HG02885 (cell line): Measurements from ENCODE around the gene DYNC1LI1.

ENCODE experiments used
- ATAC-seq: cut with Tn5 transposase; IDR thresholded peaks from one replicate; pipeline ENCODE4 v1.9.1; 2021; ENCODE audit warnings: mild to moderate bottlenecking; ENCODE audit not compliant: unreplicated experiment, poor library complexity

DYNC1LI1 gene

DNA sequence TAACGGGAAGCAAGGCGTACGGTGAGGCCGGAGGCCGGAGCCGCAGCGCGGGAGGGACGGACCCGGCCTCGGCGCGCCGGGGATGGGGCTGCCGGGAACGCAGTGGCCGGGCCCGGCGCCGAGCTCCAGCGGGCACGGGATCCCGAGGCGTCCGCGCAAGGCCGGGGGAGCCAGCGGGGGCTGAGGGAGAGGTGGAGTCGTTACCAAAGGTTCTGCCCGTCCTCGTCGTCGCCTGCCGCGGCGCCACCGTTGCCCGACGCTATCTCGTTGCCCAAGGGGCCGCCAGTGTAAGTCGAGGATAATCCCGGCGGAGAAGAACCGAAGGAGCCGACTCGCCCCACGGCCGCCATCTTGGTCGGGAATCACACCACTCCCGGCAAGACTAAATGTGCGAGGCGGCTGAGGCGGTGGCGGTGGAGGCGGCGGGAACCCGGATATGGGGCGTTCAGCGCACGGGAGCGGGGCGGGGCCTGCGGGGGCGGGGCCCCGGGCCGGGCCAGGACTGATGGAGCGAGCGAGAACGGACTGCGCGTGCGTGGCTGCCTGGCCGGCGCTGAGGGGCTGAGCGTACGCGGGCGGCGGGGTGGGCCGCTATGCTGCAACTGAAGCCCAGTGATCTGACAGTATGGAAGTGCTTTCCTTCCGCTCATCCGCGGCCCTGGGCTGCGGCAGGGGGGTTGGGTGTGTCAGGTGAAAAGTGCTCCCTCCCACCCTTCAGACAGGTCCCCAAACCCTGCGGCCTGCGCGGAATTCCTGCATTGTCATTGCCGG, at the start of gene DYNC1LI1:
TSS of gene DYNC1LI1 (minus strand) at position 438 of the 771 bp plus-strand sequence. CDS start at position 350, 88 bp downstream.
- ATAC-seq = peak; percentile 87

DNA sequence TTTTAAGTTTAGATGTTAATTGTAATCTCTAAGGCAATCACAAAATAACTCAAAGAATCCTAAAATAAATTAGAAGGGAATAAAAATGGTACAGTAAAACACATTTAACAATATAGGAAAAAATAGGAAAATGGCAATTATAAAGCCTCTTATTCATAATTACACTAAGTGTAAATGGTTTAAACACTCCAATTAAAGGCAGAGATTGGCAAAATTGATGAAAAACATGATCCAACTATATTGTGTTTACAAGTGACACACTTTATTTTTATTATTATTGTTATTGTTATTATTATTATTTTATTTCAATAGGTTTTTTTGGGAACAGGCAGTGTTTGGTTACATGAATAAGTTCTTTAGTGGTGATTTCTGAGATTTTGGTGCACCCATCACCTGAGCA, 48.7 kb upstream of the DYNC1LI1 start:
- no peak for ATAC-seq

DNA sequence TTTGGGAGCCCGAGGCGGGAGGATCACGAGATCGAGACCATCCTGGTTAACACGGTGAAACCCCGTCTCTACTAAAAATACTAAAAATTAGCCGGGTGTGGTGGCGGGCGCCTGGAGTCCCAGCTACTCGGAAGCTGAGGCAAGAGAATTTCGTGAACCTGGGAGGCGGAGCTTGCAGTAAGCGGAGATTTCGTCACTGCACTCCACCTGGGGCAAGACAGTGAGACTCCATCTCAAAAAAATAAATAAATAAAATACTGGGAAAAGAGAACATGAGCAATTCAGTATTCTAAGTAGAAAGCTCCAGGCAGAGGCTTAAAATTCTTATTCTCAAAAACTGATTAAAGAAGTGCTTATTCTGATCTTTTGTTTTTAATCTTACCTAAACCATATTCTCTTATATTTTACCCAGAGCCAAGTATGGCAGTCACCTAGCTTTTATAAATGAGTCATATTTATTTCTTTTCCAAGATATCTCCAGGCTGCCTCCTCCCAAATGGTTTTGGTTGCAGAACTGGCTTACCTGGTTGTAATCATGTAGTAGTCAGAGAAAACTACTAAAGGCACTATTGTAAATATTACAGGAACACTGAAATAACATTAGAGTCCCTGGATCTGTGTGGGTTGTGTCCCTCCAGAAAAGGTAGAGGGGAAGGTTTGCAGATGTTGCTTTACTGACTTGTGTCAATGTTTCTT, 45.8 kb upstream of the DYNC1LI1 start:
- ATAC-seq = no peak

DNA sequence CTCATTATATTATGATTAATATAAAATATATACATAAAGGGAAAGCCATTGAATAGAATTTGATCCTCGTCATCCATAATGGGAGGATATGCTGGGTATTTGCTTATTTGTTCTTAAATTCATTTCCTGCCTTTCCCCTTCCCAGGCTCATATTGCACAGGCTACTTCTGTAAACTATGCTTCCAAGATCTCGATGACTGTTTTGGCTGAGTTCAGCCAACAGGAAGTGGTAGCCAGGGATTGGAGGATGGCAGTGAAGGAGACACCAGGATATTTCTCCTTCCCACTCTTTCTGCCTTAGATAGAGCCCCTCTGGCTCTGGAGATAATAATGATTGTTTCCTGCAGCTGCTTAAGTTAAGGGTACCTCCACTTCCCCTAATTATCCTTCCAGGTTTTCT, 44.3 kb upstream of the DYNC1LI1 start:
- ATAC-seq = no peak

DNA sequence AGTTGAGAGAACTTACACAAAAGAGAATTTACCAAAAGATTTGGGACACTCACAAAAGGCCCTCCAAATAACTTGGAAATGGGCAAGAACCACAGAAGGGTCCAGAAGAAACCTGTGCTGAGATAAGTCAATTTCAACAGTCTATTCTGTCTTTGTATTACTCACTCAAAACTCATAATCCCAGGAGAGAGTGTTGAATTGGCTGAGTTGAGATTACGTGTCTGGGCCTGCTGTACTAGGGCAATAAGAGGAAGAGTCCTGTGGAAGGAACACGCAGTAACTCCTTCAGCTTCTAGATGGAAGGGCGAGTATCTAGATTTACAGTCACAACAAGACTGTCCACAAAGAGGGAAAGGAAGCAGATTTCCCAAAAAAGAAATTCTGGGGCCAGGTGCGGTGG, 42.5 kb upstream of the DYNC1LI1 start:
- ATAC-seq = no peak

DNA sequence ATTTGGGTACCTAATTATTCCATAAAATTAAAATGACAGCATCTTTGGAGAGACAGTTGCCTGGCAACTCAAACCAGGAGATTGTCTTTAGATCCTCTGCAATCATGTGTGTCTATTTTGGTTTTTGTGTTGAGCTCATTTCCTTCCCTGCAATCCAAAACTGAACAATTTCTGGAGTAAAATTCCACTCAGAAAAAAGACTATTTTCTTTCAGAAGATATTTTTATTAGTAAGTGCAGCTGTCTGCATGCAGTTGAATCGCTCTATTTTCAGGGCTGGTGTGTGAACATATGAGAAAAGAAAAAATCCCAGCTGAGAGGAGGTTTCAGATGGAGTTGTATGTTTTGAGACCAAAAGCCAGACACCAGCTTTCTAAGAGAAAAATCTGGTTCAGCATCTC, 41.9 kb upstream of the DYNC1LI1 start:
- ATAC-seq = no peak

DNA sequence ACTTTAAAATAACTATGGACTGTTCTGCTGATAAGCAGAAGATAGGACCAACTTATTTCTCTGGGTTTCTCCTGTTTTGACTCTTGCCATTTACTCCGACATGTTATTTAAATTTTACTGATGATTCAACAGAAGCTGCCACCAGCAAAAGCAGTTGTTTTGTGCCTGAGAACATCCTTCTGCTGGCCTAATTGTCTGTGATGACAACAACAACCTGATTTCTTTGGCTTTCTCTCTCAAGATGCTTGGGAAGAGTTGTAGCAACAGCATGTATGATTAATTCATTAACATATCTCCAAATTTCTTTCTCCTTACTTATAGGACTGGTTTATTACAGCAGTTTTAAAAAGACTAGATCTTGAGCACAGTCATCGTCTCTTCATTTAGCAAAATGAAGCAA, 36.9 kb upstream of the DYNC1LI1 start:
- no peak for ATAC-seq

DNA sequence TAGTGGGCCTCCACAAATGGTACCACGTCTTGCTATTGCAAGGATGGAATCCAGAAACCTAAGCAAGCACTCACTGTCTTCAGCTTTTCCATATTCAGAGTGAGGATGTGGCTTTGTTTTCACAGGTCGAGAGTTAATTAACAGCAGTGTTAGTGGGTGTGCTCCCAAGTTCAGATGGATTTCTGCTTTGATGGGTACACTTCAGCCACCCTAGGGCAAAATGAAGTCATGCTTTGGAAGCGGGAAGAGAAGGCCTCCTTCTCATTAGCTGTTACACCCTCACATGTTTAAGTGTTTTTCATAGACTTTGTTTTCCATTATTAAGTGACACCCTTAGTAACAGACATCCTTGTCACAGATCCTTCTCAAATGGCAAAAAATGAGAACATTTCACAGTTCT, 36.3 kb upstream of the DYNC1LI1 start:
- ATAC-seq = no peak

DNA sequence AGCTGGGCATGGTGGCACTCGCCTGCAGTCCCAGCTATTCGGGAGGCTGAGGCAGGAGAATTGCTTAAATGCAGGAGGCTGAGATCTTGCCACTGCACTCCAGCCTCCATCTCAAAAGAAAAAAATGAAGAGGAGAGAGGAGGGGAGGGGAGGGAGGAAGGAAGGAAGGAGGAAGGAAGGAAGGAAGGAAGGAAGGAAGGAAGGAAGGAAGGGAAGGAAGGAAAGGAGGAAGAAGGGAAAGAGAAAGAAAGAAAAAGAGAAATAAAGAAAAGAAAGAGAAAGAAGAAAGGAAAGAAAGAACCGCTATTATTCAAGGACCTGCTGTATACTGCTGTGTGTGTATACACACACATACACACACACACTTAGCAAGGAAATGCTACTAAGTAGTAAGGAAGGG, 35.6 kb upstream of the DYNC1LI1 start:
- ATAC-seq = no peak

DNA sequence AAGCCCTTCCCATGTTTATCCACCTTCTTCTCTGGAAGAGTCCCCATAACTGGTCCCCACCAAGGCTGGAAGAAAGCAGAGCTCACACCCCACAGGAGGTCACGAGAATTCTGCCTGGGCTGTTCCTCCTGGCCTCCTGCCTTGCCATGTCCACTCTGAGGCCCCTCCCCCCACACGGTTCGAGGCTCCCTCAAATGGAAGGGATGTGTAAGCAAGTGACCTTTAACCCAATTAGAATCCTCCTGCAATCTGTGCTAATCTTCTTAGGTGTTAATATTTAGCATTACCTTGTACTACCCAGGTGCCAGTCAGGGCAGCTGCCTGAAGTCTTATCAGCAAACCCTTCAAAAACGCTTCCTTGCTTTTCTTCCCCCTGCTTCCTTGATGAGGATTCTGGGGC, 32.4 kb upstream of the DYNC1LI1 start:
- no peak for ATAC-seq

DNA sequence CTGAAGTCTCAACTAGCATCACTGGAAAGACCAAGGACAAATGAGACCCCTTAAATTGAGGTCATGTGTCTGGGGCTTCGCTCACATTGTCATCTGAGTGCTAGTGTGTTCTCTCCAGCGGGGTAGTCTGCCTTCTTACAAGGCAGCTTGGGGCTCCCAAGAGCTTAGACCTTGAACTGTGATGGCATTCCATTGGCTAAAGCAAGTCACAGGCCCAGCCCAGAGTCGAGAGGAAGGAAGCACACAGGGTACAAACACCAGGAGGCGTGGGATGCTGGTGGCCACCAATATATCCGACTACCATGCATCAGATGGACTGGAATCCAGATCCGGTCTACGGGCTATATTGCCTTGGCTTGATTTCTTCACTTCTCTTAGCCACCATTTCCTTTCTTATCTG, 31.5 kb upstream of the DYNC1LI1 start:
- ATAC-seq = no peak

DNA sequence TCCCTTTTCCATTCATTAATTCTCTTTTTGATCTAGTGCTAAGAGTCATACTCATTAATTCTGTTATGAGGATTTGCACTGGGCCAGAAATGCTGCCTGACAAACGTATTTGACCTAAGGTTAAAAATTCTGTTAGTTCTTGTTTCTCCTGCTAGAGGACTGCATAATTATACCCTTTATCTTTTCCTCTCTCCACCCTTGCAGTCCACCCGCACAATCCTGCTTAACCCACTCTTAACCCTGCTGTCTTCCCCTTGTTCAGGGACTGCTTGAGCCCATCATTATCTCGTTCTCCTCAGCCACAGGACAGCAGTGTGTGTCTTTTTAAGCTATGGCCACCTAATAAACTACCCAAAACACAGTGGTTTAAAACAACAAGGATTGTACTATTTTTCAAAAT, 31.1 kb upstream of the DYNC1LI1 start:
- ATAC-seq = no peak

DNA sequence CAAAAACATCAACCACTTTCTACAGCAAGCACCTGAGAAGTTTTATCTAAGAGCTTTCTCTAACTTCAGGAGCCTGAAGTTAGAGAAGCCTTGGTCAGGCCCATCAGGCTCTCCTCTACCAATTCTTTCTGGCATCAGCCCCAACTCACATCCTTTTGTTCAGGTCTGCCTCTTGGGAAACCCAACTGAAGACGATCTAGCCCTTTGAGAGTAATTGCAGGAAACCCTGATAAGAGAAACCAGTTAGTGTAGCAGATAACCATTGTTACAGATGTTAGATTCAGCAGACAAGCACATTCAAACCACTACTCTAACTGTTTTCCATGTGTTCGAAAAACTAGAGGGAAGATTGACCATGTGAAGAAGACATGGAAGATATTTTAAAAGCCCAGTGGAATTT, 27.0 kb upstream of the DYNC1LI1 start:
- ATAC-seq = no peak

DNA sequence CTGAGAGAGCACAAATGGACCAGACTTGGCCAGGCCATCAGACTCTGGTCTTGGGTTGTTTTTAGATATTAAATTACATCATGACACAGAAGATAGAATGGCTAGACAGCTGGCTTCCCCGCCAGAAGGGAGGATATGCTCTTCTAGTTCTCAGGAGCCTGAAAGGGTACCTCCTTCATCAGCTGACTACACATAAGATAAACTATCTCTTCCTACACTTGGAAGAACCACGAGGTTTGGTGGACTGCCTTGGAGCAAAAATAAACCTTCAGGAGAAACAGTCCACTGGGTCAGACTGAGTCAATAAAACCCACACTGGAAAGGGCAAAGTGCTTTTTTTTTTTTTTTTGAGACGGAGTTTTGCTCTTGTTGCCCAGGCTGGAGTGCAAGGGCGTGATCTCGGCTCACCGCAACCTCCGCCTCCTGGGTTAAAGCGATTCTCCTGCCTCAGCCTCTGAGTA, 26.3 kb upstream of the DYNC1LI1 start:
- ATAC-seq = no peak

DNA sequence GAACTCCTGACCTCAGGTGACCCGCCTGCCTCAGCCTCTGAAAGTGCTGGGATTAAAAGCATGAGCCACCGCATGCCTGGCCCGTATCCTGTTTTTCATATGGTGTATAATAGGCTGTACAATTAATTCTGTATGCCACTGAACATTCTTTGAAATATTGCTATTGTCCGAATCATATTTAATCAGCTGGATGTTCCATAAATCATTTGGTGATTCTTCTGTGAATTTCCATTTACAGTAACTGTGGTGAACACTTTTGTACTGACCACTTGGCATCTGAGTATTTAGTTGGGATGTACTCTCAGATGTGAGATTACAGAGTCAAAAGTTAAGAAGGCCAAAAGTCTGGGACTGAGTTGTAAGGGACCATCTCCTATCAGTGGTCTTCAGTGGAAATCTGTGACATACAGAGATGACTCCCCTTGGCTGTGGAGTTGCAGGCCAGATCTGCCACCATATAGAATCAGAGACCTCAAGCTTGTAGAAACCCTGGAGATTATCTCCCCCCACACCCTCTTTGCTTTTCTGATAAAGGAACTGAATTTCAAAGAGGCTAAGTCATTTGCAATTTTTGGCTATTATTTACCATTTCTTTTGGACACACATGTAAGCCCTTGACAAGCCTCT, 25.7 kb upstream of the DYNC1LI1 start:
- ATAC-seq = no peak

DNA sequence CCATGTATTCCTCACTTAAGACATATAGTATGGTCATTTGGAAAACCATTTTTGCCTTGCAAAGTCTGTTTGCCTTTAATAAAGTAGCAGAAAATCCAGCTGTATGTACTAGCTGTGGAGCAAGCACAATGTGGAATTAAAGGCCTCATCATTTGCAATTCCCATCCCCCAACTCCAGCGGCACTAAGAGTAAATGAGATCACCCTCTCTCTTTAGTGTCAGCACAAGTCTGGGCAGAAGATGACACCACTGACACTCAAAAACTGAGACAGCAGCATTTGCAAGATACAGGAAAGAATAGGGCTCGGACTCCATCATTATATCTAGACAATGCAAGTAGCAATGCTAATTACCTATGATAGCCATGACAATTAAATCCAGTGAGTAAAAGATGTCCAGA, 24.7 kb upstream of the DYNC1LI1 start:
- ATAC-seq = no peak

DNA sequence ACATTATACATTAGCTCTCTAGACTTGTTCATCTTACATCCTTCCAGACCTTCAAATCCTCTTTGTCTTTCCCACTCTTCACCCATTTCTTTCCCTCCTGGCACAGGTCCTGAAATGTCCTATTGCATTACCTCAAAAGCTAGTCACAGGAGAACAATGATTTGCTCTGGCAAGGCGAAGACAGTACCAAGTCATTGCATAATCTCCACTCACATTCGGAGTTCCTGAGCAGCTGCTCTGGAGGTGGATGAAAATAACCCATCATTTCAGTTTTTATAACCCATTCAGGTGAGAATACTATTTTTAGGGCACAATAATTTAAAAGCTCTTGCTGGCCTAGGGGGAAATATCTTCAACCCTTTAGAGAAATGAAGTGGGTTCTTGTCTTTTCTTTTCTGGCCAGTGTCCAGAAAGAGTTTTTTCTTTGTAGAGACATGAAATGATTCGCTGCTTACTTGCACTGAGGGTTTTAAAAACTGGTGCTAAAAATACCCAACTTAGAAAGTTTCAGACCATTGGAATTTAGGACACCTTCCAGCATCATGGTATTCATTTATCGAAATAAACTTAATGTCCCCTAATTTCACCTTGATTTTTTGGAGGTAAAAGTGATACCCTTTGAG, 23.4 kb upstream of the DYNC1LI1 start:
- ATAC-seq = no peak

DNA sequence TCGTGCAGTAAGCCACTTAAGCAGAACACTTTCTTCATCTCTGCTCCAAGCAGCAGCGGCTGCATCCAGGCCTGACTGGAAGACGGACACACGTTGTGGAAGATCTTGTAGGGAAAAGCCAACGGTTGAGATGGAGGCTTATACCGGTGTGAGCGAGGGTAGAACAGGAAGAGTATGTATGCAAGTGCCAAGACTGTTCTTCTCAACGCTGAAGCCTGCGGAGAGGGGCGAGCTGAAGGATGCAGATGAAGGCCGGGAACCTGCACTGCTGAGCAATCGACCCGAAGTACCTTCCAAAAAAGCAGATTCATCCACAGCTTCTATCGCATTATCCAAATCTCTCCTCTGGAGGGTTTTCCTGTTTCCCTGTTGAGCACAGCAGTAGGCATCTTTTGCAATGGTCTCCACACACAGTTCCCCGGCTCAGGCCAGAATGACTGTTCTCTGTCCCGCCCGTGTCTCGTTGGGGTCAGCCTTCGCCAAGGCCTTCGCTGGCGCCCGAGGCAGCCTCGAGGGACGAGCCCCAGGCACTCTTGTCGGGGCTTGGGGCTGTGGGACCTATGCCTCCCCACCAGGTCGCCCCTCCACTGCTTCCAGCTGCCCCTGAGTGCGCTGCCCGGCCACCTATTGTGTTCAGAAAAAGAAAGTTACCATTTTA, 22.2 kb upstream of the DYNC1LI1 start:
- ATAC-seq = no peak

DNA sequence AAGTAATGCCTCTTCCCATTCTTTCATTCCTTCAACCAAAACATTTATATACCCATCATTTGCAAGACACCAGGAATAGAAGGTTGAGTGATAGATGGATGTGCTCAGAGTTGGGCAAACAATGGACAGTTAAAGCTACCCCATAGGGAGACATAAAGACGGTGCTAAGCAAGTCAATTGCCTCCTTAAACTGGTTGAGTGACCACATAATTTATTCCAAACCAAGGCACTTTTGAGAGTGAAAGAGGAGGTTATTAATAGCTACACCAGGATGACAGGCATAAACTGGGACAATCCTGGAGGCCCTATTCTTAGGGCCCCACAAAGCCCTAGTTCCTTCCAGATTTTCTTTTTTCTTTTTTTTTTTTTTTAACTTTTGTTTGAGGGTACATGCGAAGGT, 21.4 kb upstream of the DYNC1LI1 start:
- no peak for ATAC-seq

DNA sequence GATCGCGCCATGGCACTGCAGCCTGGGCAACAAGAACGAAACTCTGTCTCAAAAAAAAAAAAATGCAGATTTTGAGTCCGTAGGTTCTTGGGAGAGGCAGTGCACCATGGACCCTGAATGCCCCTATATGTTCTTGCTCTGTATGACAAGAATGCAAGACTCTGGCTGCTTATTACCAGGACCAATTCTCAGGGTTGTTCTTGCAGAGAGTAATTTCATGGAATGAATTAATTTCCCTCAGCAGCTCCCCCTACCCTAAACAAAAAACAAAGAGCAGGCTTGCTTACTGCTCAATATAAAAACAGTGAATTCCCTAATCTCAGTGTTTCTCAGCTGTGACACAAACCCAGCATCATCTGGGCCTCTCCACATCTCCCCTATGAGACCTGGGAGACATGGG, 20.5 kb upstream of the DYNC1LI1 start:
- ATAC-seq = no peak
